NAMALWA (cell line): Measurements from ENCODE around the gene ATXN7L1.
A peak's percentile ranks its signal among the peaks of the same experiment; 100 is the strongest.

Experiments
- DNase-seq: peaks from one replicate; pipeline ENCODE4 v3.0.0-alpha.2; 2015; ENCODE audit warnings: low spot score

Gene ATXN7L1, protein sequence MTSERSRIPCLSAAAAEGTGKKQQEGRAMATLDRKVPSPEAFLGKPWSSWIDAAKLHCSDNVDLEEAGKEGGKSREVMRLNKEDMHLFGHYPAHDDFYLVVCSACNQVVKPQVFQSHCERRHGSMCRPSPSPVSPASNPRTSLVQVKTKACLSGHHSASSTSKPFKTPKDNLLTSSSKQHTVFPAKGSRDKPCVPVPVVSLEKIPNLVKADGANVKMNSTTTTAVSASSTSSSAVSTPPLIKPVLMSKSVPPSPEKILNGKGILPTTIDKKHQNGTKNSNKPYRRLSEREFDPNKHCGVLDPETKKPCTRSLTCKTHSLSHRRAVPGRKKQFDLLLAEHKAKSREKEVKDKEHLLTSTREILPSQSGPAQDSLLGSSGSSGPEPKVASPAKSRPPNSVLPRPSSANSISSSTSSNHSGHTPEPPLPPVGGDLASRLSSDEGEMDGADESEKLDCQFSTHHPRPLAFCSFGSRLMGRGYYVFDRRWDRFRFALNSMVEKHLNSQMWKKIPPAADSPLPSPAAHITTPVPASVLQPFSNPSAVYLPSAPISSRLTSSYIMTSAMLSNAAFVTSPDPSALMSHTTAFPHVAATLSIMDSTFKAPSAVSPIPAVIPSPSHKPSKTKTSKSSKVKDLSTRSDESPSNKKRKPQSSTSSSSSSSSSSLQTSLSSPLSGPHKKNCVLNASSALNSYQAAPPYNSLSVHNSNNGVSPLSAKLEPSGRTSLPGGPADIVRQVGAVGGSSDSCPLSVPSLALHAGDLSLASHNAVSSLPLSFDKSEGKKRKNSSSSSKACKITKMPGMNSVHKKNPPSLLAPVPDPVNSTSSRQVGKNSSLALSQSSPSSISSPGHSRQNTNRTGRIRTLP

DNA sequence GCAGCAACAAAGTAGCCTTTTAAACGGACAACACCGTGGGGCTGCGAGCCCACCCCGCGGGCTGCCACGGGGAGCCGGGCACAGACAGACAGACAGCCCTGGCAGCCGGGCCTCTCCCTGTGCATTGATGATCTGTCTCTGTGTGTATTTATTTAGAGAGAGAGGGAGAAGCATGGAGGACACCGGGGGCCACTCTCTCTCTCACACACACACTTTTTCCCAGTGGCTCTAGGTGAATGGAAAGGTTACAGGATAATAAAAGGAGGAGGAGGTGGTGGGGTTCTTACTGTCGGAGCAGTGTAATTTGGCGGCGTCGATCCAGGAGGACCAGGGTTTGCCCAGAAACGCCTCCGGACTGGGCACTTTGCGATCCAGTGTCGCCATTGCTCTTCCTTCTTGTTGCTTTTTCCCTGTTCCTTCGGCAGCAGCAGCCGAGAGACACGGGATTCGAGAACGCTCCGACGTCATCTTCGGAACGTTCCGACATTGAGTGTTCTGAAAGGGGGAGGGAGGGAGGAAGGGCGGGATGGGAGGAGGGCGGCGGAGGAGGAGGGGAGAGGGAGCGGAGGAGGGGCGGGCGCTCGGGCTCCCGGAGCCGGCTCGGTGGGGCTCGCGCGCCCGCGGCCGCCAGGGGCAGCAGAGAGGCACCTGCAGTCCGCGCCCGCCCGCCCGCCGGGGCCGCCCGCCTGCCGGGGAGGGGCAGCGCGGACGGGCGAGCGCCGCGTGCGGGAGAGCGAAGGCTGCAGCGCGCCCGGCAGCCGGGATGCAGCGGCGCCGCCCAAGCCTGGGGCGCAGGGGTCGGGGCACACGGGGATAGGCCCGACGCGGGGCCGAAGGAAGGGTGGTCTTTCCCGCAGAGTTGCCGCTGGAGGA, at the start of gene ATXN7L1:
Gene ATXN7L1 (minus strand): TSS at position 509 of the 873 bp plus-strand sequence. CDS start 41 bp downstream, at position 468.
- peak; percentile 84 for DNase-seq

DNA sequence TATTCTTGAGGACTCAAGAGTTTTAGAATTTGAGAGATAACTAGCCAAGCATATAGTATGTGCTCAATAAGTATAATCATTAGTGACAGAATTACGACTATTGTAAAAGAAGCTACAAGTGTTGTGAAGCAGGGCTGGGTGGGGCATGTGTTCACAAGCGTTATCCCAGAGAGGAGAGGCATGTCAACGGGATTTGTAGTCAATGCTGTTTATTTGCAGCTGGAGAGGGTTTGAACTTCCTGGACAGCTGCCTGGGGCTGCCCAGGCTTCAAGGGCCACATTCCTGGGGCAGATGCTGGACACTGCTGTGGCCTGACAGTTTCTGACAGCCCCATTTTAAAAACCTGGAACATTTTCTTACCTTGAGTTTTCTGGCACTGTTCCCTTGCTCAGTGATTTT, 49.7 kb upstream of the ATXN7L1 start:
- no peak for DNase-seq

DNA sequence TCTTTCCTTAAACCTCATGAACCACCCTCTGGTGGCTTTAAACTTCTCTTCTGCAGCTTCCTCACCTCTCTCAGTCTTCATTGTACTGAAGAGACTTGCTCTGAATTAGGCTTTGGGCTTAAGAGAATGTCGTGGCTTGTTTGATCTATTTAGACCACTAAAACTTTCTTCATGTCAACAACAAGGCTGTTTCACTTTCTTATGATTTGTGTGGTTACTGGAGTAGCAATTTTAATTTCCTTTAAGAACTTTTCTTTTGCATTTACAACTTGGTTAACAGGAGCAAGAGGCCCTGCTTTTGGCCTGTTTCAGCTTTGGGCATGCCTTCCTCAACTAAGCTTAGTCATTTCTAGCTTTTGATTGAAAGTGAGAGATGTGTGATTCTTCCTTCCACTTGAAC, 48.5 kb upstream of the ATXN7L1 start:
- no peak for DNase-seq

DNA sequence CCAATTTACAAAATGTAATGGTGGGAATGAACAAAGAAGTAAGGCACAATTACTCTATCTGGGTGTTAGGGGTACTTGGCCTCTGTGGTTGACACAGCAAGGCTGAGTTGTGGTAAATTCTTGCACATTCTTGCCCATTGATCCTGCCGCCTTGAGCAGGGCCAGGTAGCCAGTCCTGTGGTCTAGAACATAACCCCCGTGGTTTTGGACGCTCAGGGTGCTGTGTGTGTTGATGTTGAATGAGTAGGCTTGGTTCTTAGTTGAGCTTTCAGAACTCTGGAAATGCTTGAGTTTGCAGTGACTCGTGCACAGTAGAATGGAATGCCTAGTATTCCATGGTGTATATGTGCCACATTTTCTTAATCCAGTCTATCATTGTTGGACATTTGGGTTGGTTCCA, 44.4 kb upstream of the ATXN7L1 start:
- DNase-seq = no peak

DNA sequence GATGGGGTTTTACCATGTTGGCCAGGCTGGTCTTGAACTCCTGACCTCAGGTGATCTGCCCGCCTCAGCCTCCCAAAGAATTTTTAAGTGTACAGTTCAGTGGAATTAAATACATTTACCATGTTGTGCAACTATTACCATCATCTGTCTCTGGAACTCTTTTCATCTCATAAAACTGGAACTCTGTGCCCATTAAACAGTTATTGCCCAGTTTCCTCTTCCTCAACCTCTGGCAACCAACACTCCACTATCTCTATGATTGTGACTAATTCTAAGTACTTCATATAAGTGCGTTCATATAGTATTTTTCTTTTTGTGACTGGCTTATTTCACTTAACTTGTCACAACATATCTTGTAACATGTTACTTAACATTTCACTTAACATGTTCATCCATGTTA, 41.3 kb upstream of the ATXN7L1 start:
- no peak for DNase-seq

DNA sequence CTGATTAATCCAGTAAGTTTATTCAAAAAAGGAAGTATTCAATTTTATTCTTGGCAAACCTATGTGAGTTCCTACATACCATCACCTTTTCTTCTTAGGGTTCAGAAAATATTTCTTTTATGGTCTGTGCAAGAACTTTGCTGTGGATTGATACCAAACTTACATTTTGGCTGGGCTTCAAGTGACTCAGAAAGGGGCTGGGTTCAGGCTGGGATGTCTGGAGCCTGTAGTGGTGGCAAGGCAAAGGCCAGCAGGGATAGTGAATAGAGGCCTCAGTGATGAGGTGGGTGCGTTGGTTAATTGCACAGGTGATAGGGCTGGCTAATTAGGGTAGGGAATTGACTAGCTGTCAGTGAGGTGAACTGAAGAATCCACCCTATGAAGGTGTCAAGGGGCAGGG, 40.2 kb upstream of the ATXN7L1 start:
- DNase-seq = no peak

DNA sequence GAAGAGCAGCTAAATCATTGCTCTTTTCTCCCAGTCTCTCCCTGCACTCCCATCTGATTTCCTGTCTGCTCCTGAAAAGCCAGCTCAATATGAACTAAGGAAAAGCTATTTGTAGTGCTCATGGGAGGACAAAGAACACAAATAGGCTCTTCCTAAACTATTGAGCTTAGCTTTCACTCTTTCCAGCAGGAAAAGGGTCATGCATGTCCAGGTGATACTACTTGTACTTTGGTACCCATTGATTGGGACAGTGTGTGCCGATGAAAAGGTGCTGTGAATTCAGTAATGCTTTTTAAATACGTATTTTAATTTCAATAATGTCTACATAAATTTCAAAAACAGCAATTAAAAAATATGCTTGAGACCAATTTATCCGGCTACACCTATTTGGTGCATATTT, 37.5 kb upstream of the ATXN7L1 start:
- no peak for DNase-seq

DNA sequence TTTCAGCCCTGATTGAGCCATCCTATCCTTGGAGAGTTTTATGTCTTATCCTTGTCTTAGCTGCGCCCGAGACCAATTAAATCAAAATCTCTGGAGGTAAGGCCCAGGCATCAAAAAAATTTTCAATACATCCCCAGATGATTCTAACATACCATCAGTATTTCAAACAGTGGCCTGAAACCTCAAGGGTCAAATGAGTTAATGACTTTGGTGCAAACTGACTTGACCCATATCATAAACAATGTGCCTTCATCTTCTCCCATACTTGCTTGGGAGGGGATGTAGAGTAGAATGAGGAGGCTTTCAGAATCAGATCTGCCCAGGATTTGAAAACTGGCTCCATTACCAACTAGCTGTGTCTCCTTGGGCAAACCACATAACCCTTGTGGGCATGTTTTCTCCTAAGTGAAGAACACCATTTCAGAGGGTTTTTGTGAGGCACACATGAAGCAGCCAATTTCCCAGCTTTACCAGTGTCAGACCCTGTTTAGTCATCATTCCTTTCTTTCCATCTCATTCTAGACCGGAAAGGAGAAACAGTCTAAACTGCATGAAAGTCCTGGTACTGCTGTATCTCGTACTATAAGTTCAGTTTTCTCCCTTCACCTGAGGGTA, 35.7 kb upstream of the ATXN7L1 start:
- no peak for DNase-seq

DNA sequence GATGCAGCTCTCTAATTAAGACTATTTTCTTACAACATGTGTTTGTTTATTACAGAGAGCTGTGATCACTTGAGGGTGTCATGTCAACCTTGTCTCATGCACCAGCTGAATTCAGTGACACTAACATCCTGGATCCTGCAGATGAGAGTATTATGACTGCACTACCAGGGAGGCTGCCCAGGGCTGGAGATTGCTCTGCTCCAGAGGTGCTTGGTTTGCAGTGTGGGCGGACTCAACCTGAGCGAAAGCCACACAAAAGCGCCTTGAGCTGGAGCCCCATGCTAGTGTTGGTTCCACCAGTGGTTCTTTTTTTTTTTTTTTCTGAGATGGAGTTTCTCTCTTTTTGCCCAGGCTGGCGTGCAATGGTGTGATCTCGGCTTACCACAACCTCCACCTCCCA, 33.8 kb upstream of the ATXN7L1 start:
- DNase-seq = no peak

DNA sequence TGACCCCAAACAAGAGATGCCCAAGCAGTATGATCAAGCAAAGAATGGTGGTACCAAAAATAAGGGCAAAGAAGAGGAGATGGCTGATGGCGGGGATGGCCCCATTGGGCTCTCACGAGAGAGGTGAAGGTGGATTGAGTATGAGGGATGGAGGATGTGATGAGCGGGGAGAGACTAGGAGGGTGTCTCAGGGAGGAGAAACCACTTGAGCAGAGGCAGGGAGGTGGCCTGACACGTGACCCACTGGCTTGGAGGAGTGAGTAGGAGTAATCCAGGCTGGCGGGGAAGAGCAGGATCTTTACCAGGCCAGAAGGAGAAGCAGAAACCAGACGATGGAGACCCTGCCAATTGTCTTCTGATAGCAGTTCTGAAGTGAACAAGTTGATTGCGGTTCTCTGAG, 33.3 kb upstream of the ATXN7L1 start:
- DNase-seq = no peak

DNA sequence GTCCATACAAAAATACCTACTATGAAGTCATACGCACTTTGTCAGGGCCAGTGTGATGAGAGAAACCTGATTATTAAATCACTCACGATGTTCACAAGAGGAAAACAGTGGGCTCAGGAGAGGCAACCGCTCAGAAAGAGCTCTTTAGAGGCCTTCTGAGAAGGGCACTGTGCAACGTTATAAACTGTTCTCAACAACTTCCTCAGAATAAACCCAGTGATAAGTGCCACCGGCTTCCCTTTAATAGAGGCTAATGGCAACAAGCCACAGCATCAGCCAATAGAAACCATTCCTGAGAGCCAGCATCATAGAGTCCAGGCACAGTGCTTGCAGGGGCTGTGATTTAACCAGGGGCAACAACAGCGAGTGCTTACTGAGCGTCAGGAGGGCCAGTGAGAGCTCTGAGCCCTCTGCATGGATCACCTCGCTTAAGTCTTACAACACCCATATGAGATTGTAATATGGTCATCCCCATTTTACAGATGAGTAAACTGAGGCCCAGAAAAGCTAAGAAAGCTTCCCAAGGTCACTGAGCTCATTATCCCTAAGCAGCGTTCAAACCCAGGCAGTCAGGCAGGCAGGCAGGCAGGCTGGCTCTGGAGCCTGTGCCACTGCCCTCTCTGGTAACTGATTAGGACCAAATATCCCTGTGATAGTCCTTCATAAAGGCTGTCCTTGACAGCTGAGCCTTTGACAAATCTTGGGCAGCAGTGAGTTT, 30.9 kb upstream of the ATXN7L1 start:
- DNase-seq = no peak

DNA sequence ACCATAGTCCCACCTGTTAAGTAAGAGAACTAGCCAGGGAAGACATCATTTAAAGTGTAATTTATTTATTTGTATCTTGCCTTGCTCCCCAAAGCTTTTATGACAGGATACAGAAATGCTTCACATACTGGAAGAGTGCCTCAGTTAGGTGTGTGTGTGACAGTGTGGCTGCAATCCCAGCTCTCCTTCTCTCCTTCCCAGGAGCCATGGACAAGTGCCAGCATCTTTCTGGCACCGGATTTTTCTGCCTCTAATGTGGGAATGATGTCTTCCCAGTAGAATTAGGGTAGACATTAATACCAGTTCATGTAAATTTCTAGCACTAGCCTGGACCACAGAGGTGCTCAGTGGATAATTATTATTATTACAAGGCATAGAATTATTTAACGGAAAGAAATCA, 30.3 kb upstream of the ATXN7L1 start:
- no peak for DNase-seq

DNA sequence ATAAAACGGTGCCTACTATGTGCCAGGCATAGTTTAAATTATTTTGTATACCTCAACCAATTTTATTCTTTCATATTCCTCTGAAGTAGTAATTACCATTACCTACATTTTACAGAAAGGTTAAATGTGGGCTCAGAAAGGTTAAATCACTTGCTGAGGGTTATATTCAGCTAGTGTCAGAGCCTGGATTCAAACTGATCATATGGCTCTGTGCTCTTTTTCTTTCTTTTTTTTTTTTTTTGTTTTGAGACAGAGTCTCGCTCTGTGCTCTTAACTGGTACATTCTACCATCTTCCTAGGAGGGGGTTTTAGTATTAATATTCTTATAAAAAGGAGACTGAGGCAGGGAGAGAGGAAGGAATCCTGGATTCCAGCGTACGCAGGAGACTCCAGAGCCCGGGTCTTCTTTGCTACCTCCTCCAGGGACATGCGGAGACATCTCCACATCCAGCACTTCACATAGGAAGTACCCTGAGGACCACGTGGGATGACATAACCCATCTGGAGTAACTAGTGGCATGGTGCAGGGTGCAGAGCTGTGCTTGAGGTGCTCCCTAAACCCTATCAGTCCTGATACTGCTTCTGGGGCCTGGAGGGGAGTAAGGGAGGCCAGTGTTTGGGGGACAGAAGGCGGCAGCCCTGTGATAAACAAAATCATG, 29.6 kb upstream of the ATXN7L1 start:
- no peak for DNase-seq

DNA sequence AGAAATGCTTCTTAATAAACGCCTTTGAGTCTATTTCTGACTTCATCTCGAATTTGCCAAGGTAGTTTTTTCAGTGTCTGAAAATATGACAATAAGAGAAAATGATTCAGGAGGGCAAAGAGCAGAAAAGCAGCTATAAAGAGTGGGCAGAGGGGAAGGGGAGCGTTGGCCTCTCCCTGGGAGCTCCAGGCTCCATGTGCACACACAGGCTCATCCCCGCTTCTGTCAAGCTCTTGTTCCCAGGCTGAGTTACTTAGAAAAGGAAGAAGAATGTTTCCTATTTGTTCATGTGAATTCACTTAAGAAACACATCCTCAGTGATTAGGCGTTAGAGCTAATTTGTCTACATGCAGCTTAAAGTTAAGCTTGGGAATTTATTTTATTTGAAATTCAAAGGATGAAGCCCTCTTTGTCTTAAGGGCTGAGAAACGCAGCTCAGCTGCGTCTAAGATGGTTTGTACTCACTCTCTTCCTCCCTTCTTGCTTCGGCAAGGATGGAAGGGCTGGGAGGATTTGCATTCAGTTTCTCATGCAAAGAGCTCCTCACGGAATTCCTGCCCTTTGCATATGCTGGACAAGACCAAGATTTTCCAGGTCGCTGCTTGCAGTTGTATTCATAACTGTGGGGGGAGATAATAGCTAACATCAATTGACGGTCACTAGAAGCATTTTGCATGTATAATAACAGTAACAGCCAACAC, 29.0 kb upstream of the ATXN7L1 start:
- DNase-seq = no peak

DNA sequence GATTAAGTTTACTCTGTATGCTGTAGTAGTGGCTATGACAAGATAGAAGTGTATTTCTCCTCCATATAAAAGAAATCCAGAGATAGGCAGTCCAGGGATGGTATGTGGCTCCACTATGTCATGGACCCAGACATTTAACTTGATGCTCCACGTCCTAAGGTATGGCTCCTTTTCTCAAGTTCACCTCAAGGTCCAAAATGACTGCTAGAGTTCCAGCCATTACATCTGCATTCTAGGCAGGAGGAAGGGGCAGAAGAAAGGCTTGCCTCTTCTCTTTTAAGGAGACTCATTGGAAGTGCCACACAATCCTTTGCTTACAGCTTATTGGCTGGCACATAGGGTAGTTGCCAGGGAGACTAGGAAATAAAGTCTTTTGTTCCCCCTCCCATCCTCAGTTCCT, 27.7 kb upstream of the ATXN7L1 start:
- no peak for DNase-seq

DNA sequence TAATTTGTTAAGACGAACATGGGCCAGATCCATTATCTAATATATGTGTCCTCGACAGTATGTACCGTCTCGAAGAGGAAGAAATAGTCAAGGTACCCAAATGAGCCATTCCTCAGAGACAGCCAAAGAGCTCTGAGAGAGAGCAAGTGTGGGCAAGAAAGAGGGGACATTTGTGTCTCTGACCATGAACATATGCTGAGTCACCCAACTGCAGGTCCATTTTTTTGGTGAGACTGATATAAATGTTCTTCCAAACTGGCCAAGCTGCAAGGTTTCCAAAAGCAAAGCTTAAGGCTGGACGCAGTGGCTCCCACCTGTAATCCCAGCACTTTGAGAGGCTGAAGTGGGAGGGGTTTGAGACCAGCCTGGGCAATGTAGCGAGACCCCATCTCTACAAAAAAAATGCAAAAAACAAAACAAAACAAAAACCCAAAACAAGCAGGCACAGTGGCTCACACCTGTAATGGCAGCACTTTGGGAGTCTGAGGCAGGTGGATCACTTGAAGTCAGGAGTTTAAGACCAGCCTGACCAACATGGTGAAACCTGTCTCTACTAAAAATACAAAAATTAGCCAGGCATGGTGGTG, 26.0 kb upstream of the ATXN7L1 start:
- DNase-seq = no peak

DNA sequence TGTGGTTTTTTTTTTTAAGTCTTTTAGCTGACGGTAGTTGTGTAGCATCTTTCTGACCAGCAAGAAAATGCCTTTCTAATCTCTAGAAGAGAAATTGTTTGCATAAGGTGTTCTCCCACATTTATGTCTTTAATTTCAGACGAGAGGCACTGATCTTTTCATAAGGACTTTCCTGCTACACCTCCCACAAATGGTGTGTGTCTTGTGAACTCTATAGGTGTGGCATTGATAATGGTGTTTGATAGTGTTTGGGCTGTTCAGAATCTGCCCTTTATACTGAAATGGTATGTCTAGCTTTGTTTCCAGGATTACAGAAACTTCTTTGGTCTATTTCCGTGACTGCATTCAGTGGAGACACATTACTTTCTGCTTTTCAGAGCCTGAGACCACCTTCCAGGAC, 21.6 kb upstream of the ATXN7L1 start:
- no peak for DNase-seq

DNA sequence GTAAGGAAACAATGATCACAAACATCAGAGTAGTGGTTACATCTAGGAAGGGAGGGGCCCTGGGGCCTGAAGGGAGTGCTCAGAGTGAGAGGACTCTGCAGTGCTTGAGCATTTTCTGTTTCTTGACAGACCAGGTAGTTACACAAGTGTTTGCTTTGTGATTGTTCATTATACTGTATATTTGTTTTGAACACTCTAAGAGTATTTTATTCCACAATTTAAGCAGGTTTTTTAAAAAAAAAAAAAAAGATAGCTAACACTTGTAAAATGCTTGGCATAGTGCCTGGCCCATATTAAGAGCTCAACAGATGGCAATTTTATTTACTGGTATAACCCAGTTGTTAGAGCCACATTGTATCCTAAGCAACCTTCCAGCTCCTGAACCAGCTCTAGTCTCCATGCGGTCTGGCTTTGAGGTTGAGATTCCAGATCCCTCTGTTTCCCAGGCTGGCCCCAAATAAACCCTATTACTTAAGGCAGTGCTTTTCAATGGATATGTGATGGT, 20.1 kb upstream of the ATXN7L1 start:
- no peak for DNase-seq

DNA sequence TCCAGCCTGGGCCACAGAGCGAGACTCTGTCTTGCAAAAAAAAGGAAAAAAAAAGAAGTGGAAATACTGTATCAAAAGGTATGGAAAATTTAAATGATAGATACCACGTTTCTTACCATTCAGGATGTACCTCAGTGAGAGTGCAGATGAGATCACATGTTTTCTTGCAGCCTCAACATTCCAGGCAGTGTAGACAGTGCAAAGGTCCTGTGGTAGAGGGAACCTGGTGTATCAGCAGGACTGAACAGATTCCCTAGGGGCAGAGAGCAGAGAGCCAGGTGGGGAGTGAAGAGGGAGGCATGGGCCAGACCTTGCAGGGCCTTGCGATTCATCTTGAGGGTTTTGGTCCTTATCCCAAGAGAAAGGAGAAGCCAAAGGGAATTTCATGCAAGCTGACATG, 17.7 kb upstream of the ATXN7L1 start:
- no peak for DNase-seq
